ENCODE data around the gene TMEM250. TPM values are rescaled to one million over a fixed set of nuclear protein-coding genes. Genes with fewer than 3 reads are reported as not detected.
A peak's percentile ranks its signal among the peaks of the same experiment; 100 is the strongest.

Gene TMEM250
- total and polyA plus RNA-seq, 2 of the 4 experiments (the other 2 are of a cell fraction): 14.0 to 17.5 TPM

GRCh38 chr9:136107155-136107952 is 11.3 kb downstream of the TMEM250 start:
- no peak overlapping the region for H3K14ac ChIP-seq (replicated peaks; ENCODE audit: low read depth, low read length)
- no peak overlapping the region for H2BK120ac ChIP-seq (ENCODE audit: low read depth, low read length)
- ATAC-seq (ENCODE audit: low read depth) (no peak), DNase-seq (no peak)
- H4K5ac ChIP-seq (ENCODE audit: low read depth, low read length): no peak overlapping the region
- H4K20me1 ChIP-seq (ENCODE audit: insufficient read depth, low read length): no peaks in the 10 kb centered on the region; the same call in 1 of the 2 replicates
- H3K9me3 ChIP-seq (ENCODE audit: control insufficient read depth, insufficient read depth, low read length): no peaks in the 10 kb centered on the region
- H3K4me1 ChIP-seq (ENCODE audit: control insufficient read depth, insufficient read depth, low read length): peaks cover 21% of the 10 kb centered on the region
- H3K9me1 ChIP-seq (ENCODE audit: insufficient read depth, low read length): peaks cover 11% of the 10 kb centered on the region
- H3K56ac ChIP-seq (ENCODE audit: extremely low read depth, insufficient read depth, low read length): no peak overlapping the region
- peak overlapping the region; percentile 78; the same call in 1 of the 2 replicates for H3K4ac ChIP-seq (ENCODE audit: low read depth, low read length)
- intact Hi-C loops (cut with micrococcal nuclease): loop anchor here (5.0 kb wide), 1 partner anchor 55 kb away; no protein-coding TSS in a partner anchor
- no peak overlapping the region for H3K23ac ChIP-seq (ENCODE audit: low read depth, low read length)
- H3K27me3 ChIP-seq (ENCODE audit: control insufficient read depth, insufficient read depth, low read length): no peaks in the 10 kb centered on the region
- H2AK5ac ChIP-seq (ENCODE audit: low read depth, low read length): peak overlapping the region; percentile 82
- no peak overlapping the region for H3K4me3 ChIP-seq (ENCODE audit: insufficient read depth, low read depth, low read length)
- dilution Hi-C loops (cut with HindIII; ENCODE audit: low sequenced_read_pairs, unreplicated experiment): no loop called here
- TF ChIP-seq SMC3 (IDR thresholded peaks at IDR 0.05; ENCODE audit: low read depth, low read length) (no peak), FOS (IDR thresholded peaks at IDR 0.05; ENCODE audit: low read depth, low read length) (no peak), CEBPB (IDR thresholded peaks at IDR 0.05; ENCODE audit: low read depth, low read length) (no peak), MXI1 (IDR thresholded peaks at IDR 0.05; ENCODE audit: borderline replicate concordance, low read depth, low read length) (no peak), BHLHE40 (IDR thresholded peaks at IDR 0.05; ENCODE audit: low read depth, low read length) (no peak), CHD1 (IDR thresholded peaks at IDR 0.05; ENCODE audit: low read depth, low read length) (no peak), RAD21 (IDR thresholded peaks at IDR 0.05; ENCODE audit: low read length) (no peak), RFX5 (IDR thresholded peaks at IDR 0.05; ENCODE audit: low read depth, low read length) (no peak)
- no peak overlapping the region for H4K8ac ChIP-seq (ENCODE audit: low read depth in 2 of 2, low read length in 2 of 2)
- POLR2A ChIA-PET (ENCODE audit: unreplicated experiment): no interaction called here
- no peak overlapping the region; the same call in 1 of the 2 replicates for H4K91ac ChIP-seq (ENCODE audit: insufficient read depth, low read depth, low read length)
- H3K27ac ChIP-seq (ENCODE audit: insufficient read depth, low read length): no peak overlapping the region
- H2AFZ ChIP-seq (replicated peaks; ENCODE audit: low read length, poor library complexity): peak overlapping the region; percentile 33
- 74% methylated on average over 15 of the region's 29 CpGs; no CpG with 5 or more reads in 1 of the 2 experiments for WGBS, 2 experiments (ENCODE audit: extremely low coverage in 2 of 2, insufficient read length in 1 of 2)
- no peak overlapping the region for H2BK5ac ChIP-seq (ENCODE audit: low read depth, low read length, poor library complexity, severe bottlenecking)
- H3K18ac ChIP-seq (ENCODE audit: low read depth, low read length): no peak overlapping the region
- in situ Hi-C loops (cut with MboI; ENCODE audit: low sequenced_read_pairs): no loop called here
- no peaks in the 10 kb centered on the region; a peak in 1 of 4 replicates for H3K79me1 ChIP-seq (ENCODE audit: low read depth in 1 of 2, low read length in 2 of 2)
- peak overlapping the region; percentile 72 for H2AK9ac ChIP-seq (replicated peaks; ENCODE audit: low read depth, low read length, poor library complexity)
- H3K9ac ChIP-seq (ENCODE audit: low read depth, low read length): no peak overlapping the region
- H3K4me2 ChIP-seq (ENCODE audit: low read depth, low read length): no peak overlapping the region
- H2BK20ac ChIP-seq (ENCODE audit: low read depth, low read length): no peak overlapping the region
- H2BK15ac ChIP-seq (ENCODE audit: low read depth, low read length): no peak overlapping the region; the same call in 2 of the 3 replicates
- no peaks in the 10 kb centered on the region for H3K36me3 ChIP-seq (ENCODE audit: control insufficient read depth, insufficient read depth, low read length)
- no TSS peak for BruUV-seq (replicated peaks)
- CTCF ChIA-PET: no interaction called here

Data from IMR-90 (cell line).